T-helper 17 cell (primary cell): ENCODE results near the gene PELI2. TPM values are rescaled to one million over a fixed set of nuclear protein-coding genes. Genes with fewer than 3 reads are reported as not detected.

Experiments
- ATAC-seq: fragments of 150-1000 bp; cut with Tn5 transposase; 2 replicates; pipeline ENCODE4 v1.10.0; 2021; ENCODE audit warnings: mild to moderate bottlenecking, moderate library complexity
- DNase-seq, 3 donors: peaks; one replicate each; pipeline versions ENCODE4 v3.0.0 to v3.0.0-alpha.2; 2020 to 2021
- H3K9me3 ChIP-seq: one replicate; pipeline ENCODE4 v1.7.0; 2013; ENCODE audit warnings: low read length, mild to moderate bottlenecking; ENCODE audit not compliant: control insufficient read depth, poor library complexity, severe bottlenecking
- H3K27ac Mint-ChIP-seq: one replicate; pipeline ENCODE4 v1.8.0; 2022; ENCODE audit warnings: mild to moderate bottlenecking, moderate library complexity, mixed read lengths
- H3K27me3 Mint-ChIP-seq: one replicate; pipeline ENCODE4 v1.8.0; 2022; ENCODE audit warnings: mixed read lengths
- H3K36me3 Mint-ChIP-seq: one replicate; pipeline ENCODE4 v1.8.0; 2022; ENCODE audit warnings: low read depth, mixed read lengths
- H3K4me1 Mint-ChIP-seq: one replicate; pipeline ENCODE4 v1.8.0; 2022; ENCODE audit warnings: mild to moderate bottlenecking, mixed read lengths
- H3K4me3 Mint-ChIP-seq: one replicate; pipeline ENCODE4 v1.8.0; 2022; ENCODE audit warnings: mild to moderate bottlenecking, moderate library complexity, mixed read lengths
- total RNA-seq, 4 donors: library from RNA in 2 of 4; stranded (reverse) in 2 of 4; gene quantifications; one replicate each; pipeline ENCODE4 v1.2.3 and lab custom pipeline; 2022 to 2026

The PELI2 gene
- total RNA-seq, 2 donors from 2014 or later = 11.2 to 26.3 TPM

DNA sequence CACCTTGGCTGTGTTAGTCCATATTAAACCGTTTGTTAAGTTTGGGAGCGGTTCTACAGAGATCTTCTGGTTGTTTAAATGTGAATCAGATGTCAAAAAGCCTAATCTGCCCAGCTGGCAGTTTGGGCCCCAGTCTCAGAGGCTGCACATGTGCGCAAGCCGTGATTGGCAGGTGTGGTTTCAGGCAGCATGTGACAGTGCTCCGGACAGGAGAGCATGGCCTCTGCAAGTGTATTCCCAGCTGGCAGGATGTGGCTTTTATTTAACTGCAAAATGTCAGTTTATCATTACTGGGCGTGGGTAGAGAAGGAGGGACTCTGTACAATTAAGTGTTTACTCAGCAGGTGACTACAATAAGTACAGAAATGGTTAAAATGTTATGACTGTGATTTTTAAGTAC is 77.5 kb downstream of the PELI2 start:
- no peaks in the 10 kb centered on the region for H3K9me3 ChIP-seq
- peaks cover 15% of the 10 kb centered on the region for H3K4me1 Mint-ChIP-seq
- DNase-seq (no peak), ATAC-seq (peak; percentile 53)
- H3K27me3 Mint-ChIP-seq = no peaks in the 10 kb centered on the region
- H3K36me3 Mint-ChIP-seq = no peaks in the 10 kb centered on the region
- peak overlapping the region; percentile 66 for H3K27ac Mint-ChIP-seq
- H3K4me3 Mint-ChIP-seq = peak overlapping the region; percentile 71

DNA sequence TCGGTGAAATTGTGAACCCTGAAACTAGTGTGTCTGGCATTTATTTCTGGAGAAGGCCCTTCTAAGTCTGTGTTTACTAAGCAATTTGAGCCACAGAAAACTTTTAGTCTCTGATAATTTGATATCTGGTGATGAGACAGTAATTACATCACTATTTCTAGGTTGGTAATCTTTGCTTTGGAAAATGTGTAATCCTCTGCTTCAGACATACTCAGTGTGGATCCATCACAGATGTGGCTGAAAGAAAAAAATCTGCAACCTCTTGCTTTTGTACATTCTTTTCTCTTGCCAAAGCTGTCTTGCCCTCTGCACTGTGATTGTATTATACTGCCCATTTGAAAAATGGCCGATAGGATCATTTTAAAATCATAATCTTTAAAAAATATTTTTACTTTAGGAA is 78.1 kb downstream of the PELI2 start:
- peaks cover 15% of the 10 kb centered on the region for H3K4me1 Mint-ChIP-seq
- no peak overlapping the region for H3K27ac Mint-ChIP-seq
- DNase-seq (no peak), ATAC-seq (no peak)
- no peak overlapping the region for H3K4me3 Mint-ChIP-seq
- H3K36me3 Mint-ChIP-seq = no peaks in the 10 kb centered on the region
- H3K27me3 Mint-ChIP-seq = no peaks in the 10 kb centered on the region
- no peaks in the 10 kb centered on the region for H3K9me3 ChIP-seq

DNA sequence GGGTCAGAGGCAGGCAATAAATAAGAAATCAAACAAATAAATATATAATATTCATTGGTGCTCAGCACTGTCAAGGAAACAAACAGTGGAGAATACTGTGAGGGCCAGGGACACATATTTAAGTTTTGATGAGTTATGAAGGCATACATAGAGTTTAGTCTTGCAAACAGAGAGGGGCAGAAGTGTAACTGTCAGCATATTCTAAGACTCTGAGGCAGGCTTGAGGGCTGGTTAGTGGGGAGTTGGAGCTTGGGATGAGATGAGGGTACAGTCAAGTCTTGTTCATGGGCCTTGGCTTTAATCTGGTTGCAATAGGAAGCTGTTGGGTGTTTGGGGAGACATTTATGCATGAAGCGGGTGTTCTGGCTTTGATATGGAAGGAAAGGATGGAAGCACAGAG is 78.9 kb downstream of the PELI2 start:
- DNase-seq (no peak), ATAC-seq (no peak)
- no peaks in the 10 kb centered on the region for H3K9me3 ChIP-seq
- Mint-ChIP-seq H3K4me1 (peaks cover 15% of the 10 kb centered on the region), H3K36me3 (no peaks in the 10 kb centered on the region), H3K27ac (no peak overlapping the region), H3K4me3 (no peak overlapping the region), H3K27me3 (no peaks in the 10 kb centered on the region)

DNA sequence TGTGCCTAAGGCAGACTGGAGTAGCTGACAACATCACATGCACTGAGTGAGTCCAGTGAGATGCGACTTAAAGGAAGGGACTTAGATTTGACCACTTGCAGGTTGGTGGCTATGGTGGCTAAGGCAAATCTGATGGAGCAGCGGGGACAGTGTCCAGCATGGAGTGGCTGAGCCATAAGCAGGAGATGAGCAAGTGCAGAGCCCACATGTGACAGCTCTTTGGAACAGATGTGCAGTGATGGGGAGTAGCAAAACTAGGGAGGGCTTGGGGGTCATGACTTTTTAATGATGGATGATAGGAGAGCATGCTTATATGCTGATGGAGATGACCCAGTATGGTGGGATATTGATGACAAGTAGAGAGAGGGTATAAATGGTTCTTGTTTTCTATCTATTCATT is 80.2 kb downstream of the PELI2 start:
- peaks cover 15% of the 10 kb centered on the region for H3K4me1 Mint-ChIP-seq
- DNase-seq (no peak), ATAC-seq (no peak)
- no peaks in the 10 kb centered on the region for H3K36me3 Mint-ChIP-seq
- H3K4me3 Mint-ChIP-seq = no peak overlapping the region
- H3K27me3 Mint-ChIP-seq = no peaks in the 10 kb centered on the region
- no peak overlapping the region for H3K27ac Mint-ChIP-seq
- no peaks in the 10 kb centered on the region for H3K9me3 ChIP-seq

DNA sequence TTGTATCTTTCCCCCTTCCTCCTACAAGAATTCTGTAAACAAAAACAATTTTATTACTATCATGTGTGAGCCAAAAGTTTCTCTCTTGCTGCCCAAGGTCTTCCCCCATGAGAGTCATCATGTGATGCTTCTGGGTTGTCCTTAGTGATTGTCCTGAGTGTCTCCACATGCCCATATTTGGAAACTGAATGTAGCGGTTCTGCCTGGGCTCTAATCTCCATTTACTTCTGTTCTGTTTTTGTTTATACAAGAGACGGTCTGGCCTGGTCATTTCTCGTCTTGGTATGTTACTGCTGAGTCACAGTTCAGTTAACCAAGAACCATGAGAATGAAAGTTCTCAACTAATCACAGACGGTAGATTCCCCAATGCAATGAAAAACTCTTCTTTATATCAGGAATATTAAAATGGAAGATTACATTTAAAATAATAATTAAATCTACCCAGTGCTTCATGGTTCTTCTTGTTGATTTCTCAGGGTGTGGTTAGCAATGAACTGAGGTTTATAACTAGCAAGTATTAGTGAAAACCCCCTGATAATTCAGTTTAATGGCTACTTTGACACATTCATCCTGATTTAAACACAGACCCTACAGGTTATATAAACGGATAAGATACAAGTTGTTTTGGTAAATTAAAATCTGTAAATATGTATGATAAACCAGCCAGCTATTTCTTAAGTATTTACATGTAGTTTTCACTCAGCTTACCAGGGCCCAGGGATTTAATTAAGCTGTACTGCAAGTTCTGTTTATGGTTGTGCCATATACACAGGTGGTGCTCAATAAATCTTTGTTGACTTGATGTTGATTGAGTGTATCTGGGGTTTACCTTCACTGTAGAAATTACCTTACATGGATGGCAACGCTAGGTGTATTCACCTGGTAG is 81.1 kb downstream of the PELI2 start:
- Mint-ChIP-seq H3K27me3 (no peaks in the 10 kb centered on the region), H3K4me1 (peaks cover 12% of the 10 kb centered on the region), H3K27ac (no peak overlapping the region), H3K4me3 (no peak overlapping the region), H3K36me3 (no peaks in the 10 kb centered on the region)
- no peaks in the 10 kb centered on the region for H3K9me3 ChIP-seq
- DNase-seq (no peak), ATAC-seq (peak; percentile 20)

DNA sequence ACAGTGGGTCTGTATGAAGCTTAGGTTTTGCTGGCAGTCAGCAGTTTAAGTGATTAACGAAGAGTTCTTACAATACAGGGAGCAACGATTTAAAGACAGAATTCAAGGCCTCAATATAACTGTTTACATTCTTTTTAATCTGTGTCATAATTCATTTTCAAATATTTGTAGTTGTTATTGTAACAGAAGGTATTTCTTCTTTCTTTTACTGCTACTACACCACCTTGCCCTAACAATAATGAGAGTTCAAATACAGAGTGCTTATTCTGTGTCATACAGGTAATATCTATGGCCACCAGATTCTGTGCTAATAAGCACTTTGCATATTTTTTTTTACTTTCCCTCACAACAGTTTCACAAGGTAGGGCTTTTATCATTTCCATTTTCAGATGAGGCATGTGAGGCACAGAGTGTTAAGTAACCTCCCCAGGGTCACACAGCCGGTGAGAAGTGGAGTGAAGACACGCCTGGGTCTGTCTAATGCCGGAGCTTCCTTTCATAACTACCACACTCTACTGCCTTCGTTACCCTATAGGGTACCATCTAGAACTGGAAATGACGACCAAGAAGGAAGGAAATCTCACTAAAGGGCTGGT is 81.9 kb downstream of the PELI2 start:
- Mint-ChIP-seq H3K27me3 (no peaks in the 10 kb centered on the region), H3K27ac (no peak overlapping the region), H3K4me3 (no peak overlapping the region), H3K36me3 (no peaks in the 10 kb centered on the region), H3K4me1 (peaks cover 8% of the 10 kb centered on the region)
- ATAC-seq = no peak
- no peak for DNase-seq
- H3K9me3 ChIP-seq = no peaks in the 10 kb centered on the region

DNA sequence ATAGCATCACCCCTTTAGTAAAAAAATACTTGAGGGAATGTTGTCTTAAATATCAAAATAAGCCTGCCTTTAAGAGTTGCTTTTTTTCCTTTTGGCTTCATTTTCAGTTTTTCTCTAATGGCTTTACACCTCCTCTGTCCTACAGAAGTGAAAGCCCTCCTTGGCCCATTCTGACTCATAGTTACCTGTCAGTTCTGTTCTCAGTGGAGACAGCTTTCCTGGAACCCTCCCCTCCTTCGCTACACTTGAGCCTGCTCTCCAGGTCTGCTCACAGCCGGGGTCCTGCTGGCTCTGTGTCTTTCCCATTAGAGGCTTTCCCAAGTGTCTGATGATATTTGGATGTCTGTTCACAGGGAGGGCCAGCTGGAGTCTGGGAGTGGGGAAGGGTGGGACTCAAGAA is 84.0 kb downstream of the PELI2 start:
- no peak overlapping the region for H3K27ac Mint-ChIP-seq
- DNase-seq (no peak), ATAC-seq (no peak)
- no peaks in the 10 kb centered on the region for H3K4me1 Mint-ChIP-seq
- no peaks in the 10 kb centered on the region for H3K36me3 Mint-ChIP-seq
- H3K9me3 ChIP-seq = no peaks in the 10 kb centered on the region
- no peak overlapping the region for H3K4me3 Mint-ChIP-seq
- no peaks in the 10 kb centered on the region for H3K27me3 Mint-ChIP-seq

DNA sequence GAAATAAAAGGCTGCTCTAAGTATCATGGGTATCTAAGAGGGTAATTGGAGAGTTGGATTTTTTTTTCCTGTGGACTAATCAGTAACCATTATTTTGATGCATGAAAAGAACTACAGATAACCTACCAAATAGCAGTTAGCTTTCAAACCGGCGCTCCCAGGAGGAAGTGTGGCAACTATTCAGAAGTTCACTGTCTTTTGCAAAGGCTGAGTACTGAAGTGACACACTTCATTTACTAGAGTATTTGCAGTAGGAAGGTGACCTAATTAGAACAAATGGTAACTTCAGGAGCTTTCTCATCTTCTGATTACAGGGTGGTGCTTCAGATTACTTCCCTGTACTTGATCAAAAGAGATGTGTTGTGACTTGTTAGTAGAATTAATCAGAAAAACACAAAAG is 87.7 kb downstream of the PELI2 start:
- peaks cover 6% of the 10 kb centered on the region for H3K4me1 Mint-ChIP-seq

DNA sequence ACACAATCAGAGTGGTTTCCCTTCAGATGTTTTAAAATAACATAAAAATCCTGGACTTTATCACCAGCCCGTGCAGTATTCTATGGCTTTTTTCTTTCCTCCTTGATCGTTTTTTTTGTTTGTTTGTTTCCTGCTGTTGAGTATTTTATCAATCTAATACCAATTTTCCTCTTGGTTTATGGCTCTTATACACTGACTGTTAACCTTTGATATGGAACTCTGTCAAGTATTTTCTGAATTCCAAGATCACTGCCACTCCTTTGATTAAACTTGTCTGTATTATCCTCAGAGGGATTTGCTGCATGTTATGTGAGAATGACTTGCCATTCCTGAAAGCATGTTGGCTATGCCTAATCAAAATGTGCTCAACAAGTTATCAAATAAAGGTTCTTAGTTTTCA is 88.4 kb downstream of the PELI2 start:
- Mint-ChIP-seq H3K4me3 (no peak overlapping the region), H3K27me3 (no peaks in the 10 kb centered on the region), H3K27ac (no peak overlapping the region), H3K4me1 (peaks cover 6% of the 10 kb centered on the region), H3K36me3 (peaks cover 2% of the 10 kb centered on the region)
- no peak for ATAC-seq
- no peaks in the 10 kb centered on the region for H3K9me3 ChIP-seq
- DNase-seq = no peak

More for the DNA sequence above, 87.7 kb downstream of the PELI2 start:
- Mint-ChIP-seq H3K4me3 (no peak overlapping the region), H3K27ac (no peak overlapping the region), H3K36me3 (peaks cover 2% of the 10 kb centered on the region), H3K27me3 (no peaks in the 10 kb centered on the region)
- no peaks in the 10 kb centered on the region for H3K9me3 ChIP-seq
- DNase-seq (no peak), ATAC-seq (no peak)

DNA sequence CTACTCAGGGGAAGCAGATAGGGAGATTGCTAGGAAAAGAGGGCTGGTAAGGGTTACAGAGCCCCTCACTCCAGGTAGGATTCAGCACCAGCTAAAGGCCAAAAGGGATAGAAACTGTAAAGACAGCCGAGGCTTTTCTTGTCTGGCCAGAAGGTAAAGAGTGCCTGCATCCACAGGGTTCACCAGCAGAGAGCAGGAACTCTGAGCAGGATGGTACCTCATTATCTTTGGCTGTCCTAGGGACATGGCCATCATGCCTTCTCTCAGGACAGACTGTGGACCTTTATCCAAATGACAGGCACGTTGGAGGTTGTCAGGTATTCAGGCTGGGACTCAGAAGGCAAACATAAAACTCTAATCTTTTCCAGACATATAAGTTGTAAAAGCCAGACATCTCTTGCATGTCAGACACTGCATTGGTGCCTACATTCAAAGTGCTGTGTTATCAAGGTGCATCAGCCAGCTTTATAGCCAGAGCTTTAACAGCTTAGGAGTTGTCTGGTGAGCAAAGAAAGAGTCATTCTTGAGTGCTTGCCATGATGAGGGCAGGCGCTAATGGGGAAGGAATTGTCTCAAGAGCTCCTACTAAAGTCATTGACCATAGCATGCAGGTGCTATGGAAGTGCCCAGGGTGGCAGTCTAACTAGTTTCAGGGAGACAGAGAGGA is 89.5 kb downstream of the PELI2 start:
- Mint-ChIP-seq H3K4me1 (peaks cover 8% of the 10 kb centered on the region), H3K4me3 (no peak overlapping the region), H3K27me3 (no peaks in the 10 kb centered on the region), H3K36me3 (peaks cover 2% of the 10 kb centered on the region), H3K27ac (no peak overlapping the region)
- no peak for ATAC-seq
- DNase-seq = no peak
- no peaks in the 10 kb centered on the region for H3K9me3 ChIP-seq

DNA sequence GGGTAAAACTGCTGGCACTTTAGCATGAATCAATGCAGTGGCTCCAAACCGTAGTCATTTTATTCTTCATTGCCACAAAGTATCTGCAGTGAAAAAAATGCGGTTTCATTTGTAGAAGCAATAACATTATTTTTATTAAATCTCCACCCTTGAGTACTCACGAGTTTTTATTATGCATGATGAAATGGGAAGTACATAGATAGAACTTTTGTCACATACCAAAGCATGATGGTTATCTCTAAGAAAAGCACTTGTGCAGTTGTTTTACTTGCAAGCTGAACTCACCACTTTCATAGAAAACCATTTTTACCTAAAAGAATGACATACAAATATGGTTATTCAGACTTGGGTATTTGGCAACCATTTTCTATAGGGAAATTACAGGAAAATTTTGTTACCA is 90.3 kb downstream of the PELI2 start:
- no peaks in the 10 kb centered on the region for H3K9me3 ChIP-seq
- no peak for DNase-seq
- Mint-ChIP-seq H3K4me1 (peaks cover 12% of the 10 kb centered on the region), H3K27me3 (no peaks in the 10 kb centered on the region), H3K27ac (no peak overlapping the region), H3K4me3 (no peak overlapping the region), H3K36me3 (peaks cover 2% of the 10 kb centered on the region)
- ATAC-seq = no peak

DNA sequence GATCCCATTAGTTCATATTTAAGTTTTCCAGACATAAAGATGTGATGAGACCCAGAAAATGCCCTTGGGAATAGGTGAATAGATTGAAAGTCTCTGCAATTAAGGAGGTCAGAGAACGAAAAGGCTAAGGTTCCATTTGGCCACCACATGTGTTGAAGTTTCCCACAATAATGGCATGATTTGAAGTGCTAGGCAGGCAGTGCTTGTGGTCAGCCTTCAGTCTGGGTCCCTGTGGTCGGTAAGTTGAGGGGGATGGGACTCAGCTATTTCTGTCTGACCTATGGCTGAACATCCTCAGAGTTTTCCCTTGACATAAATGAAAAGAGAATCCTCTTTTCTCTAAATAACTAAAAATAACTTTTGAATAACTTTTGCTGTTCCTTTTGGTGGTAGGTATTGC is 92.4 kb downstream of the PELI2 start:
- peaks cover 2% of the 10 kb centered on the region for H3K36me3 Mint-ChIP-seq
- ATAC-seq = no peak
- no peak for DNase-seq
- no peak overlapping the region for H3K4me3 Mint-ChIP-seq
- H3K9me3 ChIP-seq = no peaks in the 10 kb centered on the region
- H3K27ac Mint-ChIP-seq = no peak overlapping the region
- H3K4me1 Mint-ChIP-seq = peaks cover 24% of the 10 kb centered on the region
- H3K27me3 Mint-ChIP-seq = no peaks in the 10 kb centered on the region

DNA sequence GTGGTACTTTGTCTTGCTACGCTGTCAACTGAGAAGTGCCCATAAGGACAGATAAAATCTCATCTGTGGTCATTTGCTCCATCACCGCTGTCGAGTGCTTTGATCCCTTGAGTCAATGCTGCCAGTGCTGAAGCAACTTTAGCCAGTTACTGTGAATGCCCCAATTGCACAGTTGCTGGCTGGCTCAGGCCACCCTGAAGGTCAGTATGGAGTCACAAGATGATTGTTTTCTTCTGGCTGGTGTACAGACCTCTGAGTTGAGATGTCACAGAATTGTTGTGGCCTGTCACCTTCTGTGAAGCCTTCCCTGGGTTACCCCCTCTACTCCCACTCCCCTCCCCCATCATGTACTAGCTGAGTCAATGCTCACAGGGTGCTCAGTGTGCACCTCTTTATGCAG is 92.9 kb downstream of the PELI2 start:
- Mint-ChIP-seq H3K4me3 (no peak overlapping the region), H3K36me3 (peaks cover 2% of the 10 kb centered on the region), H3K27ac (no peak overlapping the region), H3K27me3 (no peaks in the 10 kb centered on the region), H3K4me1 (peaks cover 24% of the 10 kb centered on the region)
- H3K9me3 ChIP-seq = no peaks in the 10 kb centered on the region
- ATAC-seq (no peak), DNase-seq (no peak)
